HepG2 (cell line): ENCODE measurements around the gene CERS6. TPM values are rescaled to one million over a fixed set of nuclear protein-coding genes. Genes with fewer than 3 reads are reported as not detected.
A peak's percentile ranks its signal among the peaks of the same experiment; 100 is the strongest.

Experiments
- ATF7 ChIP-seq, 2 experiments: fragments of 450-650 bp in 1 of 2; sonication (generic) in 1 of 2; formaldehyde crosslinking in 1 of 2; IDR thresholded peaks; 2 replicates each; pipeline versions ENCODE4 v1.4.0 to v1.6.1; 2016 to 2020; ENCODE audit warnings: antibody characterized with exemption in 1 of 2, mild to moderate bottlenecking in 1 of 2, missing genetic modification reagents in 1 of 2
- ATF7-NPFF ChIP-seq: sonication (generic); formaldehyde crosslinking; IDR thresholded peaks from 2 replicates; pipeline ENCODE4 v1.8.1; 2023; ENCODE audit warnings: mild to moderate bottlenecking, low read depth, missing genetic modification reagents, moderate library complexity
- CBX5 ChIP-seq: sonication (generic); formaldehyde crosslinking; IDR thresholded peaks from 2 replicates; pipeline ENCODE4 v1.4.0; 2020; ENCODE audit warnings: missing genetic modification reagents, borderline replicate concordance
- DZIP1 ChIP-seq: sonication (generic); formaldehyde crosslinking; IDR thresholded peaks from 2 replicates; pipeline ENCODE4 v1.5.0; 2020; ENCODE audit warnings: mild to moderate bottlenecking, missing genetic modification reagents
- MEIS1 ChIP-seq: sonication (generic); formaldehyde crosslinking; IDR thresholded peaks from 2 replicates; pipeline ENCODE4 v1.9.0; 2021; ENCODE audit warnings: mild to moderate bottlenecking, missing genetic modification reagents, moderate library complexity, borderline replicate concordance
- MLLT10 ChIP-seq: sonication (generic); formaldehyde crosslinking; IDR thresholded peaks from 2 replicates; pipeline ENCODE4 v1.4.0; 2020; ENCODE audit warnings: missing genetic modification reagents
- PHF20 ChIP-seq: sonication (generic); formaldehyde crosslinking; IDR thresholded peaks from 2 replicates; pipeline ENCODE4 v1.5.0; 2020; ENCODE audit warnings: mild to moderate bottlenecking, missing genetic modification reagents
- PREB ChIP-seq: sonication (generic); formaldehyde crosslinking; IDR thresholded peaks from 2 replicates; pipeline ENCODE4 v1.4.0; 2020; ENCODE audit warnings: missing genetic modification reagents
- SCMH1 ChIP-seq: sonication (generic); formaldehyde crosslinking; IDR thresholded peaks from 2 replicates; pipeline ENCODE4 v1.9.0; 2021; ENCODE audit warnings: missing genetic modification reagents, mild to moderate bottlenecking, borderline replicate concordance
- SP5 ChIP-seq: IDR thresholded peaks from 2 replicates; pipeline ENCODE4 v1.6.1; 2016; ENCODE audit warnings: low read depth, borderline replicate concordance
- ZNF235 ChIP-seq: sonication (generic); formaldehyde crosslinking; IDR thresholded peaks from 2 replicates; pipeline ENCODE4 v1.8.1; 2023; ENCODE audit warnings: mild to moderate bottlenecking, missing genetic modification reagents, borderline replicate concordance
- ZNF33B ChIP-seq: sonication (generic); formaldehyde crosslinking; IDR thresholded peaks from 2 replicates; pipeline ENCODE4 v1.5.1; 2020; ENCODE audit warnings: mild to moderate bottlenecking, missing genetic modification reagents
- ZNF567 ChIP-seq: sonication (generic); formaldehyde crosslinking; IDR thresholded peaks from 2 replicates; pipeline ENCODE4 v1.8.1; 2023; ENCODE audit warnings: mild to moderate bottlenecking, missing genetic modification reagents, borderline replicate concordance
- ZNF644 ChIP-seq: IDR thresholded peaks from 2 replicates; pipeline ENCODE4 v1.6.1; 2016; ENCODE audit warnings: low read depth
- ZSCAN21 ChIP-seq: sonication (generic); formaldehyde crosslinking; IDR thresholded peaks from 2 replicates; pipeline ENCODE4 v1.8.0; 2022; ENCODE audit warnings: mild to moderate bottlenecking, missing genetic modification reagents, moderate library complexity, borderline replicate concordance
- polyA plus RNA-seq, 8 experiments: library from polyadenylated mRNA; depleted of rRNA in 3 of 8; stranded (reverse) in 7 of 8; unstranded in 1 of 8; fragments of >200 nt; fragmentation: Illumina TruSeq in 4 of 8; extraction: Trizol in 4 of 8; gene quantifications; 2 replicates each; pipeline versions ENCODE4 v1.2.1 to v1.2.3, GENCODE V29; 2011 to 2016; ENCODE audit warnings: low read depth in 4 of 8, missing spikeins in 1 of 8, mixed read lengths in 1 of 8; ENCODE audit not compliant: insufficient read depth in 1 of 8
- total RNA-seq, 5 experiments: library from RNA; depleted of rRNA; stranded (reverse); fragments of >200 nt; fragmentation: Illumina TruSeq; extraction: Trizol; gene quantifications; 2 replicates each; pipeline ENCODE4 v1.2.3, GENCODE V29; 2016; ENCODE audit warnings: low read depth in 1 of 5
- TF ChIP-seq, protein P1 (sequence below): sonication (generic); formaldehyde crosslinking; conservative IDR thresholded peaks from 2 replicates; pipeline ENCODE4 v1.8.0; 2022; ENCODE audit warnings: mild to moderate bottlenecking, moderate library complexity, missing genetic modification reagents
- TF ChIP-seq, protein P2 (sequence below): sonication (generic); formaldehyde crosslinking; IDR thresholded peaks from 2 replicates; pipeline ENCODE4 v1.4.0; 2020; ENCODE audit warnings: missing genetic modification reagents, borderline replicate concordance
- TF ChIP-seq, protein P3 (sequence below): sonication (generic); formaldehyde crosslinking; IDR thresholded peaks from 2 replicates; pipeline ENCODE4 v1.8.0; 2022; ENCODE audit warnings: mild to moderate bottlenecking, missing genetic modification reagents; ENCODE audit not compliant: insufficient replicate concordance

CERS6 gene
- total and polyA plus RNA-seq, 2 of the 13 experiments (the other 11 are each of a cell fraction or from before 2014, with no cell fraction given) = 10.1 to 20.3 TPM

DNA sequence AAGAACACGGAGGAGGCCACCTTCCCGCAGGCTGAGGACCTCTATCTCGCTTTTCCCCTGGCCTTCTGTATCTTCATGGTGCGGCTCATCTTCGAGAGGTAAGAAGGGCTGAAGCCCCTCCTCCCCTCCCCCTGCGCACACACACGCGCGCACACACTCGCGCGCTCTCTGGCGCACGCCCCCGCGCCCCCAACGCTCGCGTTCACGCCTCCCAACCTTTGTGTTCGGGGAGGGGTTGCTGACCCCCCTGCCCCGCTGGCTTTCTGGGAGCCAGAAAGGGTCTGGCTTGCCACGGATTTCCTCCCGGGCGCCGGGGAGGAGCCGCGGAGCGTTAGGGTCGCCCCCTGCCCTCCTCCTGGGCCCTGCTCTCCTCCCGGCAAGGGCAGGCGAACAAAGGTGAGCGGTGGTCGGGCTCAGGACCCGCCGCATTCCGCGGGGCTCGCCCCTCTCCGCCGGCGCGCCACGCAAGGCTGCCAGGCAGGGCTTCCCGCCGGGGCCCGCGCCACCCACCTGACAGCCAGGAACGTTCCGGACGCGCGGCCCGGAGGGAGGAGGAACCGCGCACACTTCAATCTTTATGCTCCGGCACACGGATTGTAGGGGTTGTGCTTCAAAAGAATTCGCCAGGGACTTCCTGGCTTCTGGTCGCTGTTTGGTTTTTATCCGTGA lies 583 bp downstream of the CERS6 start (continued):
- TF ChIP-seq DZIP1 (CRISPR knock-in tag) = peak; percentile 73; the same call in 1 of the 2 replicates
- TF ChIP-seq ATF7-NPFF = peak; percentile 44; the same call in 1 of the 2 replicates
- TF ChIP-seq ZSCAN21 = peak; percentile 76; the same call in 1 of the 2 replicates
- TF ChIP-seq SP5 = no peak
- TF ChIP-seq, protein P1, sequence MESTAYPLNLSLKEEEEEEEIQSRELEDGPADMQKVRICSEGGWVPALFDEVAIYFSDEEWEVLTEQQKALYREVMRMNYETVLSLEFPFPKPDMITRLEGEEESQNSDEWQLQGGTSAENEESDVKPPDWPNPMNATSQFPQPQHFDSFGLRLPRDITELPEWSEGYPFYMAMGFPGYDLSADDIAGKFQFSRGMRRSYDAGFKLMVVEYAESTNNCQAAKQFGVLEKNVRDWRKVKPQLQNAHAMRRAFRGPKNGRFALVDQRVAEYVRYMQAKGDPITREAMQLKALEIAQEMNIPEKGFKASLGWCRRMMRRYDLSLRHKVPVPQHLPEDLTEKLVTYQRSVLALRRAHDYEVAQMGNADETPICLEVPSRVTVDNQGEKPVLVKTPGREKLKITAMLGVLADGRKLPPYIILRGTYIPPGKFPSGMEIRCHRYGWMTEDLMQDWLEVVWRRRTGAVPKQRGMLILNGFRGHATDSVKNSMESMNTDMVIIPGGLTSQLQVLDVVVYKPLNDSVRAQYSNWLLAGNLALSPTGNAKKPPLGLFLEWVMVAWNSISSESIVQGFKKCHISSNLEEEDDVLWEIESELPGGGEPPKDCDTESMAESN (CRISPR knock-in tag) = peak; percentile 73
- TF ChIP-seq ZNF33B = no peak
- 0 out of 2 replicates have a peak, but pooled peaks have one; percentile 21 for TF ChIP-seq MEIS1 (CRISPR knock-in tag)
- TF ChIP-seq MLLT10 (CRISPR knock-in tag) = no peak
- TF ChIP-seq SCMH1 (CRISPR knock-in tag) = no peak
- no peak for TF ChIP-seq PHF20 (CRISPR knock-in tag)
- no peak for TF ChIP-seq CBX5
- TF ChIP-seq, protein P2, sequence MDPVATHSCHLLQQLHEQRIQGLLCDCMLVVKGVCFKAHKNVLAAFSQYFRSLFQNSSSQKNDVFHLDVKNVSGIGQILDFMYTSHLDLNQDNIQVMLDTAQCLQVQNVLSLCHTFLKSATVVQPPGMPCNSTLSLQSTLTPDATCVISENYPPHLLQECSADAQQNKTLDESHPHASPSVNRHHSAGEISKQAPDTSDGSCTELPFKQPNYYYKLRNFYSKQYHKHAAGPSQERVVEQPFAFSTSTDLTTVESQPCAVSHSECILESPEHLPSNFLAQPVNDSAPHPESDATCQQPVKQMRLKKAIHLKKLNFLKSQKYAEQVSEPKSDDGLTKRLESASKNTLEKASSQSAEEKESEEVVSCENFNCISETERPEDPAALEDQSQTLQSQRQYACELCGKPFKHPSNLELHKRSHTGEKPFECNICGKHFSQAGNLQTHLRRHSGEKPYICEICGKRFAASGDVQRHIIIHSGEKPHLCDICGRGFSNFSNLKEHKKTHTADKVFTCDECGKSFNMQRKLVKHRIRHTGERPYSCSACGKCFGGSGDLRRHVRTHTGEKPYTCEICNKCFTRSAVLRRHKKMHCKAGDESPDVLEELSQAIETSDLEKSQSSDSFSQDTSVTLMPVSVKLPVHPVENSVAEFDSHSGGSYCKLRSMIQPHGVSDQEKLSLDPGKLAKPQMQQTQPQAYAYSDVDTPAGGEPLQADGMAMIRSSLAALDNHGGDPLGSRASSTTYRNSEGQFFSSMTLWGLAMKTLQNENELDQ (CRISPR knock-in tag) = no peak
- no peak for TF ChIP-seq ZNF644
- no peak for TF ChIP-seq PREB (CRISPR knock-in tag)
- TF ChIP-seq ZNF567 (CRISPR knock-in tag) = peak; percentile 77; the same call in 1 of the 2 replicates
- TF ChIP-seq ATF7 (IDR thresholded peaks at IDR 0.05) = no peak
- TF ChIP-seq ATF7 (CRISPR knock-in tag; IDR thresholded peaks at IDR 0.05) = no peak
- TF ChIP-seq, protein P3, sequence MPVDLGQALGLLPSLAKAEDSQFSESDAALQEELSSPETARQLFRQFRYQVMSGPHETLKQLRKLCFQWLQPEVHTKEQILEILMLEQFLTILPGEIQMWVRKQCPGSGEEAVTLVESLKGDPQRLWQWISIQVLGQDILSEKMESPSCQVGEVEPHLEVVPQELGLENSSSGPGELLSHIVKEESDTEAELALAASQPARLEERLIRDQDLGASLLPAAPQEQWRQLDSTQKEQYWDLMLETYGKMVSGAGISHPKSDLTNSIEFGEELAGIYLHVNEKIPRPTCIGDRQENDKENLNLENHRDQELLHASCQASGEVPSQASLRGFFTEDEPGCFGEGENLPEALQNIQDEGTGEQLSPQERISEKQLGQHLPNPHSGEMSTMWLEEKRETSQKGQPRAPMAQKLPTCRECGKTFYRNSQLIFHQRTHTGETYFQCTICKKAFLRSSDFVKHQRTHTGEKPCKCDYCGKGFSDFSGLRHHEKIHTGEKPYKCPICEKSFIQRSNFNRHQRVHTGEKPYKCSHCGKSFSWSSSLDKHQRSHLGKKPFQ (CRISPR knock-in tag) = no peak
- 0 out of 2 replicates have a peak, but pooled peaks have one; percentile 8 for TF ChIP-seq ZNF235
